ENCODE data around the gene ANAPC2. TPM values are rescaled to one million over a fixed set of nuclear protein-coding genes. Genes with fewer than 3 reads are reported as not detected.
A peak's percentile ranks its signal among the peaks of the same experiment; 100 is the strongest.

The ANAPC2 gene
- total RNA-seq, 4 donors from 2014 or later = 18.7 to 28.7 (median 25.1) TPM

DNA sequence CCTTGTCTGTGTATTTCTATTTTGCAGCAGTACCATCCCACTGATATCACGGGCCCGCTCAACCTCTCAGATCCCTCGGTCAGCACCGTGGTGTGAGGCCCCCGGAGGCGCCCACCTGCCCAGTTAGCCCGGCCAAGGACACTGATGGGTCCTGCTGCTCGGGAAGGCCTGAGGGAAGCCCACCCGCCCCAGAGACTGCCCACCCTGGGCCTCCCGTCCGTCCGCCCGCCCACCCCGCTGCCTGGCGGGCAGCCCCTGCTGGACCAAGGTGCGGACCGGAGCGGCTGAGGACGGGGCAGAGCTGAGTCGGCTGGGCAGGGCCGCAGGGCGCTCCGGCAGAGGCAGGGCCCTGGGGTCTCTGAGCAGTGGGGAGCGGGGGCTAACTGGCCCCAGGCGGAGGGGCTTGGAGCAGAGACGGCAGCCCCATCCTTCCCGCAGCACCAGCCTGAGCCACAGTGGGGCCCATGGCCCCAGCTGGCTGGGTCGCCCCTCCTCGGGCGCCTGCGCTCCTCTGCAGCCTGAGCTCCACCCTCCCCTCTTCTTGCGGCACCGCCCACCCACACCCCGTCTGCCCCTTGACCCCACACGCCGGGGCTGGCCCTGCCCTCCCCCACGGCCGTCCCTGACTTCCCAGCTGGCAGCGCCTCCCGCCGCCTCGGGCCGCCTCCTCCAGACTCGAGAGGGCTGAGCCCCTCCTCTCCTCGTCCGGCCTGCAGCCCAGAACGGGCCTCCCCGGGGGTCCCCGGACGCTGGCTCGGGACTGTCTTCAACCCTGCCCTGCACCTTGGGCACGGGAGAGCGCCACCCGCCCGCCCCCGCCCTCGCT, 20.4 kb downstream of the ANAPC2 start:
- no peaks in the 10 kb centered on the region for H3K36me3 ChIP-seq
- no peak for DNase-seq (ENCODE audit: extremely low spot score)
- intact Hi-C loops (cut with DNase I) = no loop called here
- H3K9me3 ChIP-seq = no peaks in the 10 kb centered on the region
- no peak for TF ChIP-seq CTCF (IDR thresholded peaks at IDR 0.05)
- no peak for TF ChIP-seq POLR2AphosphoS5 (IDR thresholded peaks at IDR 0.05)
- no peak for TF ChIP-seq EP300 (IDR thresholded peaks at IDR 0.05)
- TF ChIP-seq POLR2A (IDR thresholded peaks at IDR 0.05; ENCODE audit: low read depth) = no peak
- H3K27me3 ChIP-seq = peaks cover 6 to 100% (median 76%) of the 10 kb centered on the region in 4 donors
- H3K4me3 ChIP-seq = peak overlapping the region; percentile 42 to 54 (median 45)
- WGBS = 2% methylated on average over 11 of the region's 57 CpGs
- peaks cover 33 to 45% (median 37%) of the 10 kb centered on the region in 4 donors for H3K4me1 ChIP-seq
- H3K27ac ChIP-seq (replicated peaks in 1 of 4) = no peak overlapping the region

DNA sequence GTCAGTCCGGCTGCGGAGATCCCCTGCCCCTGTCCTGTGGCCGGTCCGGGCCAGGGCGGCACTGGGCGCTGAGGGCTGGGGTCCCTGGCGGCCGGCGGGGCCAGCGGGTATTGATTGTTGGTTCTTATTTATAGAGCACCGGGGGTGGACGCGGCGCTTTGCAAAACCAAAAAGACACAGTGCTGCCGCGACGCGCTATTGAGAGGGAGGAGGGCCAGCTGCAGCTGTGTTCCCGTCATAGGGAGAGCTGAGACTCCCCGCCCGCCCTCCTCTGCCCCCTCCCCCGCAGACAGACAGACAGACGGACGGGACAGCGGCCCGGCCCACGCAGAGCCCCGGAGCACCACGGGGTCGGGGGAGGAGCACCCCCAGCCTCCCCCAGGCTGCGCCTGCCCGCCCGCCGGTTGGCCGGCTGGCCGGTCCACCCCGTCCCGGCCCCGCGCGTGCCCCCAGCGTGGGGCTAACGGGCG, 21.0 kb downstream of the ANAPC2 start:
- Histone ChIP-seq H3K27ac (replicated peaks in 1 of 4) (no peak overlapping the region), H3K9me3 (no peaks in the 10 kb centered on the region), H3K4me3 (peak overlapping the region in 2 of 4 donors; percentile 47 to 54), H3K4me1 (peaks cover 39 to 52% (median 43%) of the 10 kb centered on the region in 4 donors), H3K36me3 (no peaks in the 10 kb centered on the region), H3K27me3 (peaks cover 6 to 100% (median 83%) of the 10 kb centered on the region in 4 donors)
- TF ChIP-seq POLR2A (IDR thresholded peaks at IDR 0.05; ENCODE audit: low read depth) (no peak), CTCF (IDR thresholded peaks at IDR 0.05) (no peak), POLR2AphosphoS5 (IDR thresholded peaks at IDR 0.05) (no peak), EP300 (IDR thresholded peaks at IDR 0.05) (no peak)
- DNase-seq (ENCODE audit: extremely low spot score) = no peak
- intact Hi-C loops (cut with DNase I) = no loop called here
- WGBS = 19% methylated on average over 5 of the region's 44 CpGs

- 75% methylated on average over 7 of the region's 22 CpGs for whole genome bisulfite sequencing
- peaks cover 43 to 59% (median 50%) of the 10 kb centered on the region in 4 donors for H3K4me1 ChIP-seq
- no peak overlapping the region for H3K27ac ChIP-seq (replicated peaks in 1 of 4)
- intact Hi-C loops (cut with DNase I) = no loop called here
- TF ChIP-seq POLR2AphosphoS5 (IDR thresholded peaks at IDR 0.05) = no peak
- no peak for TF ChIP-seq POLR2A (IDR thresholded peaks at IDR 0.05; ENCODE audit: low read depth)
- TF ChIP-seq CTCF (IDR thresholded peaks at IDR 0.05) = no peak
- TF ChIP-seq EP300 (IDR thresholded peaks at IDR 0.05) = no peak
- H3K4me3 ChIP-seq = no peak overlapping the region
- no peaks in the 10 kb centered on the region for H3K36me3 ChIP-seq
- H3K9me3 ChIP-seq = no peaks in the 10 kb centered on the region
- peaks cover 6 to 100% (median 90%) of the 10 kb centered on the region in 4 donors for H3K27me3 ChIP-seq
- no peak for DNase-seq (ENCODE audit: extremely low spot score)
Measured at GRCh38 chr9:137166380-137167229, 21.8 kb downstream of the ANAPC2 start.

DNA sequence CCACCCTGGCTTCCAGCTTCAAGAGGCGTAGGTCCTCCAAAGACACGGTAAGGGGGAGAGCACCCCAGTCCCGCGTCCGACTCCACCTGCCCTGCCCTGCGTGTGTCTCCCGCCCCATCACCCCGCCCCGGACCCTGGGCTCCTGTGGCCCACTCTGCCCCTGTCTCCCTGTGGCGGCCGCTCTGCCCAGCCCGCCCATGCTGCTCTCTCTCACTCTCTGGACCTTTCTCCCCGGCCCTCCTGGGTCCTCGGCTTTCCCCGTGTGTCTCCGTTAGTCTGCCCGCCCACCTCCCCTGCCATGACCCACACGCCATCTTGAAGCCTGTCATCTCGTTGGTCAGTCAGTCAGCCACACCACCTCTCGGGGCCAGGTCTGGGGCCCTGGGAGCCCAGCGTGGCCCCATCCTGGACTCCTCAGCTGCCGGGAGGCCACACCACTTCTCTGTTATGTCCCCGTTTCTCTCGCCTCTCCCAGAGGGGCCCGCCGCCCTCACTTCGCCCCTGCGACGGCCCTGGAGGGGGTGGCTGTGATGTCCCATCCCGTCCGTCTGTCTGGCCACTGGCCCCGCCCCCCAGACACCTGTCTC, 23.0 kb downstream of the ANAPC2 start:
- 82% methylated on average over 32 of the region's 32 CpGs for WGBS
- H3K36me3 ChIP-seq = no peaks in the 10 kb centered on the region

More for the DNA sequence above, 23.0 kb downstream of the ANAPC2 start:
- TF ChIP-seq POLR2A (IDR thresholded peaks at IDR 0.05; ENCODE audit: low read depth) (no peak), EP300 (IDR thresholded peaks at IDR 0.05) (no peak), POLR2AphosphoS5 (IDR thresholded peaks at IDR 0.05) (no peak), CTCF (IDR thresholded peaks at IDR 0.05) (no peak)
- Histone ChIP-seq H3K4me1 (peaks cover 43 to 66% (median 56%) of the 10 kb centered on the region in 4 donors), H3K27ac (replicated peaks in 1 of 4) (no peak overlapping the region), H3K9me3 (no peaks in the 10 kb centered on the region), H3K4me3 (no peak overlapping the region), H3K27me3 (peaks cover 6 to 100% (median 98%) of the 10 kb centered on the region in 4 donors)
- DNase-seq (ENCODE audit: extremely low spot score) = no peak
- intact Hi-C loops (cut with DNase I) = no loop called here

Measured in esophagus muscularis mucosa (tissue), 4 donors.